GM19397 (cell line): ENCODE results near the gene MOK.
"Not testable (repeated sequence)": the region's sequence is repeated elsewhere in the genome, so short reads cannot be mapped to it uniquely, and the experiment has no call there.

ENCODE experiments used
- ATAC-seq: cut with Tn5 transposase; IDR thresholded peaks from one replicate; pipeline ENCODE4 v1.9.1; 2021; ENCODE audit warnings: mild to moderate bottlenecking, moderate library complexity; ENCODE audit not compliant: unreplicated experiment

MOK gene, protein sequence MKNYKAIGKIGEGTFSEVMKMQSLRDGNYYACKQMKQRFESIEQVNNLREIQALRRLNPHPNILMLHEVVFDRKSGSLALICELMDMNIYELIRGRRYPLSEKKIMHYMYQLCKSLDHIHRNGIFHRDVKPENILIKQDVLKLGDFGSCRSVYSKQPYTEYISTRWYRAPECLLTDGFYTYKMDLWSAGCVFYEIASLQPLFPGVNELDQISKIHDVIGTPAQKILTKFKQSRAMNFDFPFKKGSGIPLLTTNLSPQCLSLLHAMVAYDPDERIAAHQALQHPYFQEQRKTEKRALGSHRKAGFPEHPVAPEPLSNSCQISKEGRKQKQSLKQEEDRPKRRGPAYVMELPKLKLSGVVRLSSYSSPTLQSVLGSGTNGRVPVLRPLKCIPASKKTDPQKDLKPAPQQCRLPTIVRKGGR

DNA sequence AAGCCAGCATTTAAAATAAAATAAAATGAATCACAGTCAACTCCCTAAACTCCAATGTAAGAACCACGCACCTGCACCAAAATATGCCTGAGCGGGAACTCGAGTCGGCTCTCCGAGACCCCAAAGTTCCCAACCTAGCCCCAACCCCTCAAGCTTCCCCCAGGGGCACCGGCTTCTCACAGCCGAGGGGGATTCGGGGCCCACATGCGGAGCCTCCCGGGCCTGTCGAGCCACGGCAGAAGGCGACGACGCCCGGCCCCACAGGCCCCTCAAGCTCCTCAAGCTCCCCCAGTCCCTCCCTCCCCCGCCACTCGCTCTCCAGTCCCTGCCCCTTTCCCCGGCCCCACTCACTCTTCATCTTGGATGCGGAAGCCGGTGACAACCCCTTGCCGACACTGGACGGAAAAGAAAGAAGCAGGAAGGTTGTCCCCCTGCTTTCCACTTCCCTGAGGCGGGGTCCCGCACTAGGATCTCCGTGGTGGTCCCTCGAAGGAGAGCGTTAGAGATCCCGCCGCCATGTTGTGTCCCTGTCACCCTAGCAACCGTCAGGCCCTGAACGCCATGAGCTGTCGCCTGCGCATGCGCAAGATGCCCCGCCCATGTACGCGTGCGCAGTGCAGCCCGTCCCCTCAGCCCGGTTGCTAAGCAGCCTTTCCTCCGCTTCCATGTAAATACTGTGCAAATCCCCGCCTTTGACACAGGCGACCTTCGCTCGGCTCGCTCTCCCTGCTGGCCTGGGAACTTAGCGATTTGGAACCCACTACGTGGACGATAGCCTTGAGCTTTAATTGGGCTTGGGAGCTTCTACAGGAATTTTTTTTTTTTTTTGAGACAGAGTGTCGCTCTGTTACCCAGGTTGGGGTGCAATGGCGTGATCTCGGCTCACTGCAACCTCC is at the start of gene MOK:
Gene MOK (minus strand): TSS at position 554 of the 896 bp plus-strand sequence. CDS start 196 bp downstream, at position 358.
- peak; percentile 93 for ATAC-seq

DNA sequence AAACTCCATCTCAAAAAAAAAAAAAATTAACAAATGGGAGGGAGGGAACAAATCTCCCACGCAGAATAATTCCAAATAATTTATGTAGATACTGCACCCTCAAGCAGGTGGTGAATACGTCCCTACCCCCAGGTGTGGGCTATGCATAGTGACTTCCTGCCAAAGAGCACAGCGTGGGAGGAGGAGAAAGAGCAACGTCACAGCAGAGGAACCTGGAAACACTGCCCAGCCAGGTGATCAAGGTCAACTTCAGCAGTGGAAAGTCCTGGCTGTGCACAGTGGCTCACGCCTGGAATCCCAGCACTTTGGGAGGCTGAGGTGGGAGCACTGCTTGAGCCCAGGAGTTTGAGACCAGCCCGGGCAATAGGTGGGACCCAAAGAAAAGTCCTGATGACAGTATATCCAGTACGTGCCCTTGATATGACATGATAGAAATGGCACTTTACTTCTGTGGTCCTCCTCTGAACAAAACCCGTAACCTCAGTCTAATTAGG is 48.2 kb upstream of the MOK start:
- ATAC-seq = no peak

DNA sequence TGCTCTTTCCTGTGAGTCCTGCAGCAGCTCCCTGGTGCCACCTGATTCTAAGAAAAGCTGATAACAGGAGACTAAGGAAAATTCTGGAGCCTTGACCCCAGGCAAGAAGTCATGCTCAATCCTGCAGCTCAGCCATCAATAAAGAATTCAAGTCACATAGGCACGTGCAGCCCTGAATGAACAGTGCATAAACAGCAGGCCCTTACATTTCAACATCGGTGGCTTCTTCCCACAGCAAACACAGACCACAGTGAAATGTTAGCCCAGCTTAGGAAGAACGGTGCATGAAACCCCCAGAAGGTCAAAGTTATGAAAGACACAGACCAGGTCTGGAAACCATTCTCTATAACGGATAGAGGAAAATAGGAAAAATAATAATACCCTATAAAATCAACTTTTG is 47.2 kb upstream of the MOK start:
- ATAC-seq = no peak

DNA sequence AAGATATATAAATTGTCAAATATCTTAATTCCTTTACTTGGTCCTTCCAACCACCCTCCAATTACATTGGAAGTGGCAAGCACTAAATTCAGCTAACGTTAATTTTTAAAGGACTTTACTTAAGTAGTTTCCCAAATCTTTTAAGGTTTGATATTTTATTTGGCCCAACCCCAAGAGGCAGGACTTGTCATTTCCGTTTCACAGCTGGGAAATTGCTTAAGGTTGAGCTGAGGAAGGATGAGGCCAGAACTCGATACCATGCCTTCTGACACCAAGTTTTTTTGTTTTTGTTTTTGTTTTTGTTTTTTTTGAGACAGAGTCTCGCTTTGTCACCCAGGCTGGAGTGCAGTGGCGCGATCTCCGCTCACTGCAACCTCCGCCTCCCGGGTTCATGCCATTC is 46.6 kb upstream of the MOK start:
- not testable (repeated sequence) for ATAC-seq

GRCh38 chr14:102351023-102351422 is 46.1 kb upstream of the MOK start:
- no peak for ATAC-seq

GRCh38 chr14:102348376-102348775 is 43.4 kb upstream of the MOK start:
- no peak for ATAC-seq

DNA sequence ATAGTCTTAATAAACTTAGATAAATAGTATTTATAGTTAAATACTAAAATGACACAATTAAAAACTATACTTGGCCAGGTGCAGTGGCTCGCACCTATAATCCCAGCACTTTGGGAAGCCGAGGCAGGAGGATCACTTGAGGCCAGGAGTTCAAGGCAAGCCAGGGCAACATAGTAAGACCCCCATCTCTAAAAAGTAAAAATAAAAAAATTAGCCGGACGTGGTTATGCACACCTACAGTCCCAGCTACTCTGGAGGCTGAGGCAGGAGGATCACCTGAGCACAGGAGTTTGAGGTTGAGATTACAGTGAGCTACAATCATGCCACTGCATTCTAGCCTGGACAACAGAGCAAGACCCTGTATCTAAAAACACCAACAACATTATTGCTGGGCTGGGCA is 41.7 kb upstream of the MOK start:
- no peak for ATAC-seq

DNA sequence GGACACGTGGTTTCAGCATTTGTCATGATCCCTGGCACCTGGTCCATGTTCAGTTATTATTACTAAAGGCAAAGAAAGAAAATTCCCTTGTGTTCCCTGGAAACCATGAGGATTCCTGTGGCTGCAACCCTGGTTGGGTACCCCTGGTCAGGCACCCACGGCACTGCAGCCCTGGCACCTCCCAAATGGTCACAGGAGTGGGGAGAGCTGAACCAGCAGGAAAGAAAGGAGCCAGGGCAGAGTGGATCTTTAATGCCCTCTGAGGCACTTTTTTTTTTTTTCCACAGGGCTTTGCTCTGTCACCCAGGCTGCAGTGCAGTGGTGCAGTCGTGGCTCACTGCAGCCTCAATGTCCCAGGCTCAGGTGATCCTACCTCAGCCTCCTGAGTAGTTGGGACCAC is 40.3 kb upstream of the MOK start:
- no peak for ATAC-seq

GRCh38 chr14:102344485-102344884 is 39.5 kb upstream of the MOK start:
- no peak for ATAC-seq

- no peak for ATAC-seq
These were observed 39.1 kb upstream of the MOK start for GRCh38 chr14:102344084-102344483.

DNA sequence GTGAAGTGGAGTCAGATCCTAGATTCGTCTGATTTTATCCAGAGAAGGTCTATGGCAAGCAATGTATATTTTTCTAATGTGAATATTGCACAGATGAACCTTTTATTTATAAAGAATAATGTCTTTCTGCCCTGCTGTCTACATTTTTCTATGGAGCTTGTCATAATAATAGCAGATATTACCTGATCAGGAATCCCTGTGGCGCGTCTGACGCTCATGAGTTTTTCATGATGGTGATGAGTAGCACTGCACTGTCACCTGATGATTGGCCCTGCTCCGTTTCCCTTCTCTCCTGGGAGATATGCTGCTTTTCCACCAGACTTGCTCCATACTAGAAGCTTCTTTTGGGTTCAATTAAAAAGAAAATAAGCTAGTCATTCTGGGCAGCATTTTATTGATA is 37.3 kb upstream of the MOK start:
- ATAC-seq = no peak

DNA sequence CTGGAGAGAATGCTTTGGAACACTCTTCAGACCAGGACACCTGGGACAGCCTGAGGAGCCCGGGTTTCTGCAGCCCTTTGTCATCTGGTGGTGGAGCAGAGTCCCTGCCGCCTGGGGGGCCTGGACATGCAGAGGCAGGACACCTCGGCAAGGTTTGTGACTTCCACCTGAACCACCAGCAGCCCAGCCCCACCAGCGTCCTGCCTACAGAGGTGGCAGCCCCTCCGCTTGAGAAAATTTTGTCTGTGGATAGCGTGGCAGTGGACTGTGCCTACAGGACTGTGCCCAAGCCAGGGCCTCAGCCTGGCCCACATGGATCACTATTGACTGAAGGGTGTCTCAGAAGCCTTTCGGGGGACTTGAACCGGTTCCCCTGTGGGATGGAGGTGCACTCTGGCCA is 36.6 kb upstream of the MOK start:
- ATAC-seq = no peak

- ATAC-seq = no peak
These were observed 33.8 kb upstream of the MOK start for GRCh38 chr14:102338724-102339123.

DNA sequence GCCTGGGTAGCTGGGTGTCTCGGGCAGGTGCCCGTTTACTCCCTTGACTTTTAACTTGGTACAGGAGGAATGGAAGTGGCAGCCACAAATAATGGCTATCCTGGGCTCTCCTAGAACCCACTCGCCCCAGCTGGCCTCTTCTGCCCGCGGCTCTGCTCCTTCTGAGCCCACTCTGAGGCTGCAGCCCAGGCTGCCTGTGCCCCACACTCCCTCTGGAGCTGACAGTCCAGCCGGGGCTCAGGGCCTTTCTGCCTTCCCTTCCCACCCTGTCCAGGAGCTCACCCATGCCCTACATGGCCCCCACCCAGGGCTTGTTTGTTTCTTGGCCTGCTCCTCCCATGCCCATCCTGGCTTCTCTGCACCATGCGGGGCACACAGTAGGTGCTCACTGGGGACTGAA is 30.2 kb upstream of the MOK start:
- ATAC-seq = no peak

DNA sequence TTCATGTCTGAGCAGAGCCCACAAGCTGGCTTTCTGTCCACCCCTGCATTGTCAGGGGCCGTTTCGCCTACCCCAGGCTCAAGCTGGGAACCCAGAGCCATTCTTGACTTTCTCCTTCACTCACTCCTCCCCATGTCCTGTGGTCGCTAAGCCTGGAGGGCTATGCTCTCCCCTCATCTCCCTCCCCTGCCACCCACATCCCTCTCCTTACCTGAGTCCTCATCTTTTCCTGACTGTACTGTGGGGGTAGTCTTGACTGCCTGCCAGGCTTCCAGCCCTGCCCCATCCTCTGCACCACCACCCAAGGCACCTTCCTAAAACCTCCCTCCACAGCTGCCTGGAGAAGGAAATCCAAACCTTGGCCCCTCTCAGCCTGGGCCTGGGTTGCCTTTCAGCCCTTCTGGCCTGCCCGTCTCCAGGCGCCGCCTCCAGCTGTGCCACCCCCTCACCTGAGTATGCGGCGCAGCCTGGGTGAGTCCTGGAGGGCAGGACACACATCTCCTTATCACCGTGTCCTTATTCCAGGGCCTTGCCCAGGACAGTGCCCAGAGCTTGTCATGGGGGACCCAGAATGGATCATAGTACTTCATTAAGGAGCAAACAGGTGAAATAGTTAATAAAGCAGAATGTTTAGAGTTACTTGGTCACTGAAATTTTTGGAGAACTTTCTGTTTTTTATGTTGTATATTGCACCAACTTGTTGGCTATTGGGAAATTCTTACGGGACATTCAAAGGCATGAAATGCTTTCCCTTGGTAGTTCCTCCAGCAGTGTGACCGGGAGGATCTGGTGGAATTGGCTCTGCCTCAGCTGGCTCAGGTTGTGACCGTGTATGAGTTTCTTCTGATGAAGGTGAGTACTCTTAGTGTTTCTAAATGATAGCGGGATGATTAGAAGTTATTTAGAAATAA is 29.1 kb upstream of the MOK start:
- ATAC-seq = no peak

DNA sequence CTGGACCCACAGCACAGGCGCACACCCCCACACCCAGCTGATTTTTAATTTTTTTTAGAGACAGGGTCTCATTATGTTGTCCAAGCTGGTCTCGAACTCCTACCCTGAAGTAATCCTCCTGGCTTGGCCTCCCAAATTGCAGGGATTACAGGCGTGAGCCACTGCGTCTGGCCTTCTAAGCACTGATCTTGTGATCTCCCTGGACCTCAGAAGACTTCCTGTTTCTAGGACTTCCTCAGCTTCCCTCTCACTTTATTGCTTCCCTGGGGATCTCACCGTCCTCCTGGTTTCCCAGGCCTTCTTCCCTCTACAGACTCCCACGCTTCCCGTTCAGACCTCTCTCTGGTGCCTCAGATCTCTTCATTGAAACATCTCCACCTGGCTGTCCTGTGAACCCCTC is 28.4 kb upstream of the MOK start:
- no peak for ATAC-seq

GRCh38 chr14:102330806-102331205 is 25.8 kb upstream of the MOK start:
- ATAC-seq = no peak

DNA sequence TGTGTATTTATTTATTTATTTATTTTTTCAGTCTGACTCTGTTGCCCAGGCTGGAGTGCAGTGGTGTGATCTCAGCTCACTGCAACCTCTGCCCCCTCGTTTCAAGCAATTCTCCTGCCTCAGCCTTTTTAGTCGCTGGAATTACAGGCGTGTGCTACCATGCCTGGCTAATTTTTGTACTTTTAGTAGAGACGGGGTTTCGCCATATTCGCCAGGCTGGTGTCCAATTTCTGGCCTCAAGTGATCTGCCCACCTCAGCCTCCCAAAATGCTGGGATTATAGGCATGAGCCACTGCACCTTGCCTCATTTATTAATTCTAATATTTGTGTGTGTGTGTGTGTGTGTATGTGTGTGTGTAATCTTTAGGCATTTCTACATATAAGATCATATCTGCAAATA is 24.4 kb upstream of the MOK start:
- ATAC-seq = not testable (repeated sequence)

- ATAC-seq = no peak
These were observed 21.6 kb upstream of the MOK start for GRCh38 chr14:102326583-102326982.

- ATAC-seq = no peak
These were observed 20.9 kb upstream of the MOK start for GRCh38 chr14:102325791-102326345.
